ENCODE measurements around the gene EIF3B. TPM values are rescaled to one million over a fixed set of nuclear protein-coding genes. Genes with fewer than 3 reads are reported as not detected.

EIF3B gene
- total and polyA plus RNA-seq, 9 of the 15 experiments (the other 6 are each of a cell fraction or from before 2014, with no cell fraction given), result 25.9 to 494 (median 357) TPM

GRCh38 chr7:2374830-2375728, 20.5 kb downstream of the EIF3B start:
- Histone ChIP-seq H3K9me3 (replicated peaks; ENCODE audit: control insufficient read depth, insufficient read depth, low read depth, low read length) (no peaks in the 10 kb centered on the region), H3K79me2 (ENCODE audit: control insufficient read depth, insufficient read depth, low read length) (peaks cover 51% of the 10 kb centered on the region), H3K27me3 (ENCODE audit: control insufficient read depth in 2 of 2, insufficient read depth in 2 of 2, low read length in 2 of 2) (no peaks in the 10 kb centered on the region), H3K4me1 (replicated peaks in 1 of 2; ENCODE audit: control insufficient read depth in 2 of 2, insufficient read depth in 2 of 2, low read length in 2 of 2) (peaks cover 0 to 9% of the 10 kb centered on the region in 2 experiments; a peak in 1 of 5 replicates), H3K4me3 (no peak overlapping the region), H3K9ac (ENCODE audit: insufficient read depth in 1 of 2, low read depth in 2 of 2, low read length in 2 of 2) (no peak overlapping the region), H3K36me3 (ENCODE audit: control insufficient read depth, insufficient read depth, low read length) (peaks cover 96% of the 10 kb centered on the region), H4K20me1 (replicated peaks; ENCODE audit: control insufficient read depth, insufficient read depth, low read length) (peaks cover 17% of the 10 kb centered on the region), H3K4me2 (ENCODE audit: insufficient read depth, low read length) (no peak overlapping the region), H3K9me1 (ENCODE audit: control insufficient read depth, insufficient read depth, low read length) (no peaks in the 10 kb centered on the region), H3K27ac (ENCODE audit: extremely low read depth, low read depth, low read length) (no peak overlapping the region), H2AFZ (ENCODE audit: low read depth, low read length) (no peak overlapping the region)
- no peak for TF ChIP-seq ZNF75A (CRISPR knock-in tag; IDR thresholded peaks at IDR 0.05)
- no peak for TF ChIP-seq E2F5 (CRISPR knock-in tag; IDR thresholded peaks at IDR 0.05)
- TF ChIP-seq POLR2AphosphoS2 (IDR thresholded peaks at IDR 0.05; ENCODE audit: low read length), result 0 out of 2 replicates have a peak, but pooled peaks have one; percentile 32
- no peak for TF ChIP-seq ZBTB7A (IDR thresholded peaks at IDR 0.05; ENCODE audit: borderline replicate concordance, control insufficient read depth, low read depth, low read length)
- no peak for TF ChIP-seq RFX5 (IDR thresholded peaks at IDR 0.05; ENCODE audit: low read depth, low read length)
- peak; percentile 25; the same call in 1 of the 2 replicates for TF ChIP-seq RBFOX2 (IDR thresholded peaks at IDR 0.05; ENCODE audit: low read depth, low read length)
- no peak for TF ChIP-seq NR4A1 (CRISPR knock-in tag; IDR thresholded peaks at IDR 0.05)
- TF ChIP-seq NR4A1 (tag; IDR thresholded peaks at IDR 0.05), result no peak
- peak; percentile 37 for TF ChIP-seq SUPT5H (IDR thresholded peaks at IDR 0.05)
- TF ChIP-seq CHD2 (IDR thresholded peaks at IDR 0.05; ENCODE audit: low read depth, low read length), result 0 out of 2 replicates have a peak, but pooled peaks have one; percentile 17
- FAIRE-seq, result no peak
- intact Hi-C loops (cut with micrococcal nuclease) (loop anchor here (10.0 kb wide), 1 partner anchor 60 kb away; no protein-coding TSS in a partner anchor), in situ Hi-C loops (cut with MboI) (no loop called here)
- ATAC-seq, result no peak
- DNase-seq (ENCODE audit: extremely low read depth in 1 of 4, low spot score in 3 of 4), result no peak
- ChIA-PET POLR2A (interaction anchor here (0.7 to 2.4 kb wide), 3 partner anchors 9 to 1071 kb away, joined by 3 to 10 read pairs (median 4); no protein-coding TSS in a partner anchor), CTCF (ENCODE audit: low intra/inter-chr PET ratio) (no interaction called here)
- WGBS (ENCODE audit: insufficient coverage, low coverage, missing lambda C conversion rate), result 96% methylated on average over 26 of the region's 26 CpGs
- BruUV-seq (replicated peaks), result no TSS peak

Measured in K562 (cell line).